IMR-90 (cell line): Measurements from ENCODE around the gene PLXDC1. TPM values are rescaled to one million over a fixed set of nuclear protein-coding genes. Genes with fewer than 3 reads are reported as not detected.

Experiments
- ATAC-seq: fragments of 200-7000 bp; cut with Tn5 transposase; 2 replicates; pipeline ENCODE4 v1.9.1; 2020; ENCODE audit warnings: low read depth, mild to moderate bottlenecking, moderate library complexity
- BruUV-seq: library from RNA; stranded (reverse); fragments of 400-500 nt; replicated peaks from 2 replicates; lab custom pipeline; 2021; lab: Mats Ljungman, UMichigan
- CTCF ChIA-PET: fragments of 300-600 bp; formaldehyde crosslinking; extraction: SDS; loops from one replicate; lab custom pipeline; 2021; ENCODE audit warnings: antibody characterized with exemption; lab: Yijun Ruan, JAX
- POLR2A ChIA-PET: fragments of 300-600 bp; sonication (Branson Sonifier 250); formaldehyde crosslinking; loops from one replicate; lab custom pipeline; 2022; ENCODE audit warnings: antibody characterized with exemption; ENCODE audit not compliant: unreplicated experiment; lab: Charles Lee
- DNase-seq: peaks from one replicate; pipeline ENCODE4 v3.0.0; 2013
- H2AFZ ChIP-seq: replicated peaks from 2 replicates; pipeline ENCODE3; 2013; ENCODE audit warnings: low read length, mild to moderate bottlenecking; ENCODE audit not compliant: poor library complexity
- H2AK5ac ChIP-seq: 2 replicates; pipeline ENCODE4 v1.6.1; 2013; ENCODE audit warnings: low read depth, low read length, inconsistent platforms
- H2AK9ac ChIP-seq: replicated peaks from 2 replicates; pipeline ENCODE3; 2013; ENCODE audit warnings: mild to moderate bottlenecking, low read depth, low read length, moderate library complexity; ENCODE audit not compliant: poor library complexity
- H2BK120ac ChIP-seq: 2 replicates; pipeline ENCODE4 v1.6.1; 2013; ENCODE audit warnings: low read depth, low read length, inconsistent platforms
- H2BK15ac ChIP-seq: 3 replicates; pipeline ENCODE4 v1.6.1; 2013; ENCODE audit warnings: low read depth, low read length, inconsistent platforms
- H2BK20ac ChIP-seq: 2 replicates; pipeline ENCODE4 v1.6.1; 2013; ENCODE audit warnings: low read depth, mild to moderate bottlenecking, inconsistent platforms, low read length, moderate library complexity
- H2BK5ac ChIP-seq: 2 replicates; pipeline ENCODE4 v1.6.1; 2013; ENCODE audit warnings: mild to moderate bottlenecking, low read depth, low read length, inconsistent platforms; ENCODE audit not compliant: poor library complexity, severe bottlenecking
- H3K14ac ChIP-seq: replicated peaks from 2 replicates; pipeline ENCODE4 v1.6.1; 2013; ENCODE audit warnings: low read depth, low read length, inconsistent platforms
- H3K18ac ChIP-seq: 2 replicates; pipeline ENCODE4 v1.6.1; 2013; ENCODE audit warnings: low read depth, low read length, control low read depth
- H3K23ac ChIP-seq: 2 replicates; pipeline ENCODE4 v1.6.1; 2013; ENCODE audit warnings: low read depth, low read length, inconsistent platforms
- H3K27ac ChIP-seq: 2 replicates; pipeline ENCODE4 v1.5.1; 2013; ENCODE audit warnings: mild to moderate bottlenecking, control low read depth, low read length; ENCODE audit not compliant: insufficient read depth
- H3K27me3 ChIP-seq: 2 replicates; pipeline ENCODE4 v1.6.1; 2013; ENCODE audit warnings: low read length; ENCODE audit not compliant: control insufficient read depth, insufficient read depth
- H3K36me3 ChIP-seq: 2 replicates; pipeline ENCODE4 v1.6.1; 2013; ENCODE audit warnings: low read length, mixed read lengths; ENCODE audit not compliant: control insufficient read depth, insufficient read depth
- H3K4ac ChIP-seq: 2 replicates; pipeline ENCODE4 v1.6.1; 2013; ENCODE audit warnings: low read depth, low read length, inconsistent platforms
- H3K4me1 ChIP-seq: 2 replicates; pipeline ENCODE4 v1.6.1; 2013; ENCODE audit warnings: low read length, mixed read lengths; ENCODE audit not compliant: control insufficient read depth, insufficient read depth
- H3K4me2 ChIP-seq: 2 replicates; pipeline ENCODE4 v1.6.1; 2013; ENCODE audit warnings: low read depth, mild to moderate bottlenecking, control low read depth, low read length, moderate library complexity
- H3K4me3 ChIP-seq: 2 replicates; pipeline ENCODE4 v1.5.1; 2013; ENCODE audit warnings: low read depth, mild to moderate bottlenecking, control low read depth, low read length, moderate library complexity; ENCODE audit not compliant: insufficient read depth
- H3K56ac ChIP-seq: 2 replicates; pipeline ENCODE4 v1.6.1; 2013; ENCODE audit warnings: low read length, inconsistent platforms; ENCODE audit not compliant: insufficient read depth; ENCODE audit errors: extremely low read depth
- H3K79me1 ChIP-seq, 2 experiments: 2 replicates each; pipeline ENCODE4 v1.6.1; 2013; ENCODE audit warnings: low read length in 2 of 2, inconsistent platforms in 1 of 2, low read depth in 1 of 2
- H3K9ac ChIP-seq: 2 replicates; pipeline ENCODE4 v1.6.1; 2013; ENCODE audit warnings: low read depth, low read length, control low read depth
- H3K9me1 ChIP-seq: 2 replicates; pipeline ENCODE4 v1.6.1; 2013; ENCODE audit warnings: low read length, inconsistent platforms; ENCODE audit not compliant: insufficient read depth
- H3K9me3 ChIP-seq: 2 replicates; pipeline ENCODE4 v1.6.1; 2013; ENCODE audit warnings: low read length; ENCODE audit not compliant: control insufficient read depth, insufficient read depth
- H4K20me1 ChIP-seq: 2 replicates; pipeline ENCODE4 v1.6.1; 2013; ENCODE audit warnings: low read length, inconsistent platforms; ENCODE audit not compliant: insufficient read depth
- H4K5ac ChIP-seq: 2 replicates; pipeline ENCODE4 v1.6.1; 2013; ENCODE audit warnings: mild to moderate bottlenecking, low read depth, low read length, control low read depth
- H4K8ac ChIP-seq, 2 experiments: 2 replicates each; pipeline ENCODE4 v1.6.1; 2013; ENCODE audit warnings: low read depth in 2 of 2, low read length in 2 of 2, control low read depth in 1 of 2, inconsistent platforms in 1 of 2
- H4K91ac ChIP-seq: 2 replicates; pipeline ENCODE4 v1.6.1; 2013; ENCODE audit warnings: low read depth, low read length, inconsistent platforms; ENCODE audit not compliant: insufficient read depth
- CEBPB ChIP-seq: IDR thresholded peaks from 2 replicates; pipeline ENCODE4 v1.6.1; 2012; ENCODE audit warnings: low read depth, low read length, improper control_type of control experiment
- MAFK ChIP-seq: IDR thresholded peaks from 2 replicates; pipeline ENCODE4 v1.6.1; 2012; ENCODE audit warnings: low read depth, low read length, improper control_type of control experiment
- MXI1 ChIP-seq: IDR thresholded peaks from 2 replicates; pipeline ENCODE4 v1.6.1; 2012; ENCODE audit warnings: low read depth, mild to moderate bottlenecking, low read length, moderate library complexity, borderline replicate concordance
- POLR2A ChIP-seq: IDR thresholded peaks from 2 replicates; pipeline ENCODE4 v1.6.1; 2012; ENCODE audit warnings: mild to moderate bottlenecking, low read depth, low read length
- SMC3 ChIP-seq: fragments of 150-350 bp; IDR thresholded peaks from 2 replicates; pipeline ENCODE4 v1.6.1; 2016; ENCODE audit warnings: low read depth, mild to moderate bottlenecking, antibody characterized with exemption, low read length, moderate library complexity
- WGBS, 2 experiments: methylation state at CpG; one replicate each; pipeline versions ENCODE4 v1.1.5 to v1.1.7; 2013; ENCODE audit warnings: missing lambda C conversion rate in 2 of 2; ENCODE audit not compliant: insufficient read length in 1 of 2; ENCODE audit errors: extremely low coverage in 2 of 2; 5-methylcytosine and 5-hydroxymethylcytosine counted together
- dilution Hi-C: fragments of 300-500 bp; cut with HindIII; formaldehyde crosslinking; loops from one replicate; pipeline ENCODE4 v1.14.3; 2018; ENCODE audit warnings: low sequenced_read_pairs; ENCODE audit not compliant: unreplicated experiment
- in situ Hi-C: fragments of 300-500 bp; cut with MboI; formaldehyde crosslinking; loops from 3 replicates; pipeline ENCODE4 v1.14.3; 2019; ENCODE audit warnings: low sequenced_read_pairs, inconsistent platforms, mixed read lengths
- intact Hi-C: fragments of 100-400 bp; cut with micrococcal nuclease; formaldehyde crosslinking; loops from 2 replicates; pipeline ENCODE4 v1.10.0; 2022
- polyA plus RNA-seq, 3 experiments: library from polyadenylated mRNA; depleted of rRNA; stranded (reverse); fragments of >200 nt; gene quantifications; 2 replicates each; pipeline ENCODE4 v1.2.3, GENCODE V29; 2012; ENCODE audit warnings: low replicate concordance in 1 of 3
- total RNA-seq: library from RNA; depleted of rRNA; stranded (reverse); fragments of >200 nt; gene quantifications from 2 replicates; pipeline ENCODE4 v1.2.3, GENCODE V29; 2012

PLXDC1 gene
- total and polyA plus RNA-seq, 2 of the 4 experiments (the other 2 are of a cell fraction): under 0.01 to 0.50 TPM

DNA sequence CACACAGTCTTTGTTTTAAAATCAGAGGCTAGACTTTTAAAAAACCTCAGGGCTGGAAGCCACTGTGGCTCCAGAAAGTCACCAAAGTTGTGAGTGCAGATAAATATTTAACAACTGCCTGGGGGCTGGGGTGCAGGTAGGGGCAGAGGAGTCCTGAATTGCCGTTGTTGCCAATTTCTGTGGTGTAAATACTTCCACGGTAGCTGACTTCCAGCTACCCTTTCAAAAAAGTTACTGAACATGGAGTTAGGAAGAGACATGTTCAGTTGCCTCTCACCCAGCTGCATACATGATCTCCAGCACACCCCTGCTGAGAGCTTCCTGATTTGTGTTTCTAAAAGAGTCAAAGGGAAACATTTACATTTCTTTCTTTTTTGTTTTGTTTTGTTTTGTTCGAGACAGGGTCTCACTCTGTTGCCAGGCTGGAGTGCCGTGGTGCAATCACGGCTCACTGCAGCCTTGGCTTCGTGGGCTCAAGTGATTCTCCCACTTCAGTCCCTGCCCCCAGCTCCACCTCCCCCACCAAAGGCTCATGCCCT, 58.7 kb downstream of the PLXDC1 start:
- Histone ChIP-seq H4K8ac (no peak overlapping the region), H2BK20ac (no peak overlapping the region), H2BK120ac (no peak overlapping the region), H3K4ac (no peak overlapping the region), H4K91ac (no peak overlapping the region), H3K27ac (no peak overlapping the region), H3K14ac (no peak overlapping the region), H3K4me1 (peaks cover 3% of the 10 kb centered on the region; the same call in 1 of the 2 replicates), H3K4me2 (no peak overlapping the region), H3K9me1 (no peaks in the 10 kb centered on the region), H2AK9ac (peak overlapping the region; percentile 40), H3K27me3 (peaks cover 33% of the 10 kb centered on the region), H3K79me1 (no peaks in the 10 kb centered on the region), H2BK15ac (no peak overlapping the region), H3K4me3 (no peak overlapping the region), H3K23ac (no peak overlapping the region), H2AK5ac (no peak overlapping the region), H2BK5ac (no peak overlapping the region), H3K9ac (no peak overlapping the region), H3K36me3 (no peaks in the 10 kb centered on the region), H2AFZ (no peak overlapping the region), H3K9me3 (no peaks in the 10 kb centered on the region), H3K56ac (no peak overlapping the region), H3K18ac (no peak overlapping the region), H4K5ac (no peak overlapping the region), H4K20me1 (no peaks in the 10 kb centered on the region)
- intact Hi-C loops (no loop called here), in situ Hi-C loops (no loop called here), dilution Hi-C loops (no loop called here)
- TF ChIP-seq MXI1: no peak
- no peak for TF ChIP-seq SMC3
- no peak for TF ChIP-seq CEBPB
- TF ChIP-seq MAFK: no peak
- no peak for TF ChIP-seq POLR2A
- WGBS, 2 experiments: 60% methylated on average over 1 of the region's 6 CpGs; no CpG with 5 or more reads in 1 of the 2 experiments
- no TSS peak for BruUV-seq
- CTCF ChIA-PET: no interaction called here
- ATAC-seq (no peak), DNase-seq (no peak)
- POLR2A ChIA-PET: no interaction called here
